PC-3 (cell line): ENCODE data around the gene FLT1.

Experiments
- EZH2 ChIP-seq: fragments of 300-600 bp; sonication (generic); IDR thresholded peaks from one replicate; pipeline ENCODE4 v1.6.1; 2017; ENCODE audit warnings: antibody characterized with exemption, mild to moderate bottlenecking, low read length; ENCODE audit not compliant: unreplicated experiment
- EZH2phosphoT487 ChIP-seq: fragments of 300-600 bp; sonication (generic); IDR thresholded peaks from 2 replicates; pipeline ENCODE4 v1.6.1; 2018; ENCODE audit warnings: mild to moderate bottlenecking, antibody characterized with exemption, low read length, borderline replicate concordance
- TF ChIP-seq, protein P1 (sequence below): fragments of 300-600 bp; sonication (generic); conservative IDR thresholded peaks from 2 replicates; pipeline ENCODE4 v1.5.1; 2017; ENCODE audit warnings: antibody characterized with exemption, low read depth, mild to moderate bottlenecking, low read length

GRCh38 chr13:28319528-28319927 lies 175.4 kb downstream of the FLT1 start:
- TF ChIP-seq EZH2 (no peak), EZH2phosphoT487 (no peak)
- TF ChIP-seq, protein P1, sequence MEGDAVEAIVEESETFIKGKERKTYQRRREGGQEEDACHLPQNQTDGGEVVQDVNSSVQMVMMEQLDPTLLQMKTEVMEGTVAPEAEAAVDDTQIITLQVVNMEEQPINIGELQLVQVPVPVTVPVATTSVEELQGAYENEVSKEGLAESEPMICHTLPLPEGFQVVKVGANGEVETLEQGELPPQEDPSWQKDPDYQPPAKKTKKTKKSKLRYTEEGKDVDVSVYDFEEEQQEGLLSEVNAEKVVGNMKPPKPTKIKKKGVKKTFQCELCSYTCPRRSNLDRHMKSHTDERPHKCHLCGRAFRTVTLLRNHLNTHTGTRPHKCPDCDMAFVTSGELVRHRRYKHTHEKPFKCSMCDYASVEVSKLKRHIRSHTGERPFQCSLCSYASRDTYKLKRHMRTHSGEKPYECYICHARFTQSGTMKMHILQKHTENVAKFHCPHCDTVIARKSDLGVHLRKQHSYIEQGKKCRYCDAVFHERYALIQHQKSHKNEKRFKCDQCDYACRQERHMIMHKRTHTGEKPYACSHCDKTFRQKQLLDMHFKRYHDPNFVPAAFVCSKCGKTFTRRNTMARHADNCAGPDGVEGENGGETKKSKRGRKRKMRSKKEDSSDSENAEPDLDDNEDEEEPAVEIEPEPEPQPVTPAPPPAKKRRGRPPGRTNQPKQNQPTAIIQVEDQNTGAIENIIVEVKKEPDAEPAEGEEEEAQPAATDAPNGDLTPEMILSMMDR = no peak
